ENCODE data around the gene WDR27. TPM values are rescaled to one million over a fixed set of nuclear protein-coding genes. Genes with fewer than 3 reads are reported as not detected.

WDR27 gene
- total RNA-seq, 2 experiments from 2014 or later, result 77.2 to 108 TPM

DNA sequence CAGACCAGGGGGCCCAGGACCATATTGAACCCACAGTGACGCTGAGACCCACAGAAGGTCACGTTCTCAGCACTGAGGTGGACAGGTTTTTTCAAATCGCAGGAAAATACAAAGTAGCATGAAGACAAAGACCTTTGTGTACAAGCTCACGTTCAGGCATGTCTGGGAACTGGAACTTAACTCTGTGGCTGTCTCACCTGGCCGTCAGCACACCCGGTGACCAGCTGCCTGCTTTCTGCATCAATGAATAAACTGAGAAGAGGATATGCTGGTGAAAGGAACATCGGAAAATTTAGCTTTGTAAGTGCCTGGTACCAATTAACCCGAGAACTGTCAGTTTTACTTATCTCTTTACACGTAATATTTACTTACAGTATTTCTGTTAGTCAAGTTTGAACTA, 36.5 kb downstream of the WDR27 start:
- Histone ChIP-seq H2AFZ (ENCODE audit: low read length) (no peak overlapping the region), H4K20me1 (ENCODE audit: insufficient read depth, low read length) (no peaks in the 10 kb centered on the region), H3K9me2 (ENCODE audit: insufficient read depth, low read length) (no peaks in the 10 kb centered on the region), H3K9me3 (ENCODE audit: low read length) (no peaks in the 10 kb centered on the region), H3K4me3 (ENCODE audit: low read depth, low read length, poor library complexity, severe bottlenecking) (no peak overlapping the region), H3K4me1 (ENCODE audit: insufficient read depth, low read length, poor library complexity, severe bottlenecking) (no peaks in the 10 kb centered on the region), H3K36me3 (ENCODE audit: insufficient read depth, low read length) (peaks cover 80% of the 10 kb centered on the region), H3K79me2 (ENCODE audit: insufficient read depth, low read depth, low read length) (no peaks in the 10 kb centered on the region), H3K4me2 (ENCODE audit: low read length) (no peak overlapping the region), H3K27ac (ENCODE audit: low read depth, low read length, poor library complexity, severe bottlenecking) (no peak overlapping the region)
- TF ChIP-seq EZH2phosphoT487 (IDR thresholded peaks at IDR 0.05; ENCODE audit: borderline replicate concordance, low read depth, low read length), result no peak
- TF ChIP-seq, protein P1, sequence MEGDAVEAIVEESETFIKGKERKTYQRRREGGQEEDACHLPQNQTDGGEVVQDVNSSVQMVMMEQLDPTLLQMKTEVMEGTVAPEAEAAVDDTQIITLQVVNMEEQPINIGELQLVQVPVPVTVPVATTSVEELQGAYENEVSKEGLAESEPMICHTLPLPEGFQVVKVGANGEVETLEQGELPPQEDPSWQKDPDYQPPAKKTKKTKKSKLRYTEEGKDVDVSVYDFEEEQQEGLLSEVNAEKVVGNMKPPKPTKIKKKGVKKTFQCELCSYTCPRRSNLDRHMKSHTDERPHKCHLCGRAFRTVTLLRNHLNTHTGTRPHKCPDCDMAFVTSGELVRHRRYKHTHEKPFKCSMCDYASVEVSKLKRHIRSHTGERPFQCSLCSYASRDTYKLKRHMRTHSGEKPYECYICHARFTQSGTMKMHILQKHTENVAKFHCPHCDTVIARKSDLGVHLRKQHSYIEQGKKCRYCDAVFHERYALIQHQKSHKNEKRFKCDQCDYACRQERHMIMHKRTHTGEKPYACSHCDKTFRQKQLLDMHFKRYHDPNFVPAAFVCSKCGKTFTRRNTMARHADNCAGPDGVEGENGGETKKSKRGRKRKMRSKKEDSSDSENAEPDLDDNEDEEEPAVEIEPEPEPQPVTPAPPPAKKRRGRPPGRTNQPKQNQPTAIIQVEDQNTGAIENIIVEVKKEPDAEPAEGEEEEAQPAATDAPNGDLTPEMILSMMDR (conservative IDR thresholded peaks at IDR 0.05; ENCODE audit: low read length), result no peak
- ChIA-PET CTCF (ENCODE audit: unreplicated experiment) (no interaction called here), POLR2A (no interaction called here)
- no TSS peak for BruUV-seq (replicated peaks)
- no peak for DNase-seq (ENCODE audit: low spot score)
- intact Hi-C loops (cut with micrococcal nuclease; ENCODE audit: unreplicated experiment), result no loop called here

DNA sequence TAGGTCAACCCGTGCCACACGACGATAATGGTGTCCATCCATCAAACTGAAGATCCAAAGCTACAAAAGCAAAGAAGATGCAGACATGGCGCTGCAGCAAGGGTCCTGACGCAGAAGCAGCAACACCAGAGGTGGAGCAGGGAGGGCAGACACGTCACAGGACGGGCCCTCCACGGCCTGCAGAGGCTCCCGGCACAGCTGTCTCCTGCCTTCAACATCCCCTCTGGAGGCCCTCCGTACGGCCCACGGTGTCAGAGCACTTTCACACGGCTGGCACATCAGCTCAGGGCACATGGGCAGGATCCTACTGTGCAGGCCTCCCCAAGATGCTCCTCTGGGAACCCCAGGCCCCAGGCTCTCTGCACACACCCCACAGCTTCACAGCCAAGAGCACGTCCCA, 37.6 kb downstream of the WDR27 start:
- Histone ChIP-seq H3K36me3 (ENCODE audit: insufficient read depth, low read length) (peaks cover 78% of the 10 kb centered on the region), H3K4me3 (ENCODE audit: low read depth, low read length, poor library complexity, severe bottlenecking) (no peak overlapping the region), H3K4me2 (ENCODE audit: low read length) (no peak overlapping the region), H3K9me3 (ENCODE audit: low read length) (no peaks in the 10 kb centered on the region), H3K9me2 (ENCODE audit: insufficient read depth, low read length) (no peaks in the 10 kb centered on the region), H3K4me1 (ENCODE audit: insufficient read depth, low read length, poor library complexity, severe bottlenecking) (no peaks in the 10 kb centered on the region), H4K20me1 (ENCODE audit: insufficient read depth, low read length) (no peaks in the 10 kb centered on the region), H3K27ac (ENCODE audit: low read depth, low read length, poor library complexity, severe bottlenecking) (no peak overlapping the region), H3K79me2 (ENCODE audit: insufficient read depth, low read depth, low read length) (no peaks in the 10 kb centered on the region), H2AFZ (ENCODE audit: low read length) (no peak overlapping the region)
- POLR2A ChIA-PET, result no interaction called here
- TF ChIP-seq, protein P1 (conservative IDR thresholded peaks at IDR 0.05; ENCODE audit: low read length), result no peak
- no peak for TF ChIP-seq EZH2phosphoT487 (IDR thresholded peaks at IDR 0.05; ENCODE audit: borderline replicate concordance, low read depth, low read length)
- no TSS peak for BruUV-seq (replicated peaks)
- DNase-seq (ENCODE audit: low spot score), result no peak
- intact Hi-C loops (cut with micrococcal nuclease; ENCODE audit: unreplicated experiment), result no loop called here
- CTCF ChIA-PET (ENCODE audit: unreplicated experiment), result no interaction called here

DNA sequence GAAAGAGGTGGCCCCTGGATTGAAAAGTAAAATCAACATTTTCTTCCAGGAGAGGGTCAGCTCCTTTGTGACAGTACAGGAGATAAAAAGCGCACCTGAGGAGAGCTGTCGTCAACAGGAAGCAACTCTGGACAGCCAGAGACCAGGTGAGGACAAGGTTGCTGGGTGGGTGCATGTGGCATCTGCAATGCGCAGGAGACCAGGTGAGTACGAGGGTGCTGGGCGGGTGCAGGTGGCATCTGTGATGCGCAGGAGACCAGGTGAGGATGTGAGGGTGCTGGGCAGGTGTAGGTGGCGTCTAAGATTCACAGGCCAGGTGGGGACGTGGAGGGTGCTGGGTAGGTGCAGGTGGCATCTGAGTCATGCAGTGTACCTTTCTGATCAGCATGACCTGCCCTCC, 38.4 kb downstream of the WDR27 start:
- Histone ChIP-seq H3K4me1 (ENCODE audit: insufficient read depth, low read length, poor library complexity, severe bottlenecking) (no peaks in the 10 kb centered on the region), H3K9me2 (ENCODE audit: insufficient read depth, low read length) (no peaks in the 10 kb centered on the region), H3K9me3 (ENCODE audit: low read length) (no peaks in the 10 kb centered on the region), H4K20me1 (ENCODE audit: insufficient read depth, low read length) (no peaks in the 10 kb centered on the region), H3K4me2 (ENCODE audit: low read length) (no peak overlapping the region), H3K4me3 (ENCODE audit: low read depth, low read length, poor library complexity, severe bottlenecking) (no peak overlapping the region), H3K27ac (ENCODE audit: low read depth, low read length, poor library complexity, severe bottlenecking) (no peak overlapping the region), H3K36me3 (ENCODE audit: insufficient read depth, low read length) (peaks cover 77% of the 10 kb centered on the region), H2AFZ (ENCODE audit: low read length) (no peak overlapping the region), H3K79me2 (ENCODE audit: insufficient read depth, low read depth, low read length) (no peaks in the 10 kb centered on the region)
- TF ChIP-seq, protein P1 (conservative IDR thresholded peaks at IDR 0.05; ENCODE audit: low read length), result no peak
- TF ChIP-seq EZH2phosphoT487 (IDR thresholded peaks at IDR 0.05; ENCODE audit: borderline replicate concordance, low read depth, low read length), result no peak
- BruUV-seq (replicated peaks), result no TSS peak
- ChIA-PET CTCF (ENCODE audit: unreplicated experiment) (no interaction called here), POLR2A (no interaction called here)
- no peak for DNase-seq (ENCODE audit: low spot score)
- intact Hi-C loops (cut with micrococcal nuclease; ENCODE audit: unreplicated experiment), result no loop called here
